HG03159 (cell line): ENCODE data around the gene SGTA.

Experiments
- ATAC-seq: cut with Tn5 transposase; IDR thresholded peaks from one replicate; pipeline ENCODE4 v1.9.1; 2021; ENCODE audit warnings: mild to moderate bottlenecking, moderate library complexity; ENCODE audit not compliant: unreplicated experiment

Gene SGTA

GRCh38 chr19:2731181-2731995 is 51.7 kb downstream of the SGTA start:
- ATAC-seq = no peak

- no peak for ATAC-seq
These were observed 52.9 kb downstream of the SGTA start for GRCh38 chr19:2729943-2730818.

- ATAC-seq = no peak
These were observed 54.2 kb downstream of the SGTA start for GRCh38 chr19:2728783-2729387.

GRCh38 chr19:2727640-2727944 is 55.5 kb downstream of the SGTA start:
- no peak for ATAC-seq

- ATAC-seq = no peak
These were observed 56.0 kb downstream of the SGTA start for GRCh38 chr19:2726904-2727639.

- ATAC-seq = no peak
These were observed 56.8 kb downstream of the SGTA start for GRCh38 chr19:2726160-2726855.

- no peak for ATAC-seq
These were observed 58.9 kb downstream of the SGTA start for GRCh38 chr19:2724148-2724557.

GRCh38 chr19:2723747-2724146 is 59.3 kb downstream of the SGTA start:
- ATAC-seq = no peak

GRCh38 chr19:2723345-2723715 is 59.7 kb downstream of the SGTA start:
- ATAC-seq = no peak

GRCh38 chr19:2722541-2723344 is 60.3 kb downstream of the SGTA start:
- ATAC-seq = no peak

GRCh38 chr19:2721570-2722540 is 61.2 kb downstream of the SGTA start:
- ATAC-seq = no peak

GRCh38 chr19:2720777-2721569 is 62.1 kb downstream of the SGTA start, which contains the start of gene DIRAS1:
TSS of gene DIRAS1 (minus strand) at chr19:2721372. CDS start at chr19:2717806, 3,566 bp downstream.
- ATAC-seq = no peak

- no peak for ATAC-seq
These were observed 62.9 kb downstream of the SGTA start for GRCh38 chr19:2719920-2720776.

- no peak for ATAC-seq
These were observed 63.8 kb downstream of the SGTA start for GRCh38 chr19:2719232-2719735.

GRCh38 chr19:2717638-2718541 is 65.2 kb downstream of the SGTA start:
- no peak for ATAC-seq
